H1 (cell line): ENCODE results near the gene EIPR1. TPM values are rescaled to one million over a fixed set of nuclear protein-coding genes. Genes with fewer than 3 reads are reported as not detected.

Experiments used
- CTCF ChIA-PET: fragments of 300-600 bp; sonication (Branson Sonifier 250); formaldehyde crosslinking; loops from one replicate; lab custom pipeline; 2021; ENCODE audit not compliant: partially characterized antibody; lab: Charles Lee
- POLR2A ChIA-PET: fragments of 300-600 bp; sonication (Branson Sonifier 250); formaldehyde crosslinking; loops from one replicate; lab custom pipeline; 2021; ENCODE audit warnings: inconsistent platforms; ENCODE audit not compliant: partially characterized antibody; lab: Charles Lee
- DNase-seq, 2 experiments: peaks; one replicate each; pipeline versions ENCODE4 v3.0.0 to v3.0.0-alpha.2; 2010 to 2022; ENCODE audit warnings: low spot score in 2 of 2, low read depth in 1 of 2, mixed read lengths in 1 of 2
- FAIRE-seq: peaks from 2 replicates; lab custom pipeline; 2011; peaks lifted over from hg19 to GRCh38; lab: Jason Lieb, UNC
- H2AFZ ChIP-seq: 2 replicates; pipeline ENCODE4 v1.8.1; 2012; ENCODE audit warnings: low read length, inconsistent platforms
- H2AK5ac ChIP-seq: 2 replicates; pipeline ENCODE4 v1.6.1; 2013; ENCODE audit warnings: low read depth, low read length
- H2BK120ac ChIP-seq: replicated peaks from 2 replicates; pipeline ENCODE3; 2013; ENCODE audit warnings: low read depth, low read length, inconsistent platforms
- H2BK12ac ChIP-seq: 2 replicates; pipeline ENCODE4 v1.6.1; 2013; ENCODE audit warnings: low read depth, low read length
- H2BK15ac ChIP-seq: 2 replicates; pipeline ENCODE4 v1.6.1; 2013; ENCODE audit warnings: low read length
- H2BK20ac ChIP-seq: 2 replicates; pipeline ENCODE4 v1.6.1; 2013; ENCODE audit warnings: low read length
- H2BK5ac ChIP-seq: 2 replicates; pipeline ENCODE4 v1.6.1; 2013; ENCODE audit warnings: low read depth, low read length
- H3K14ac ChIP-seq: 2 replicates; pipeline ENCODE4 v1.6.1; 2013; ENCODE audit warnings: inconsistent platforms; ENCODE audit not compliant: insufficient read length
- H3K18ac ChIP-seq: 2 replicates; pipeline ENCODE4 v1.6.1; 2013; ENCODE audit warnings: low read length; ENCODE audit errors: extremely low read depth
- H3K23ac ChIP-seq: 2 replicates; pipeline ENCODE4 v1.6.1; 2013; ENCODE audit warnings: inconsistent platforms; ENCODE audit not compliant: insufficient read length
- H3K23me2 ChIP-seq: 2 replicates; pipeline ENCODE4 v1.6.1; 2013; ENCODE audit warnings: low read depth, low read length
- H3K27ac ChIP-seq: 2 replicates; pipeline ENCODE4 v1.6.1; 2011; ENCODE audit warnings: low read depth, low read length, inconsistent platforms
- H3K27me3 ChIP-seq, 4 experiments: replicated peaks in 1 of 4; 1 replicate in 1 of 4; 2 replicates in 3 of 4; pipeline versions ENCODE4 v1.6.1 to v1.8.1; 2011 to 2013; ENCODE audit warnings: low read length in 3 of 4, mild to moderate bottlenecking in 3 of 4, inconsistent platforms in 2 of 4, mixed read lengths in 2 of 4, moderate library complexity in 1 of 4; ENCODE audit not compliant: control insufficient read depth in 3 of 4, insufficient read depth in 3 of 4; ENCODE audit errors: extremely low read depth in 1 of 4
- H3K36me3 ChIP-seq, 4 experiments: 2 replicates each; pipeline versions ENCODE4 v1.6.1 to v1.8.1; 2011 to 2013; ENCODE audit warnings: mild to moderate bottlenecking in 4 of 4, low read length in 3 of 4, moderate library complexity in 2 of 4, control low read depth in 1 of 4, inconsistent platforms in 1 of 4; ENCODE audit not compliant: insufficient read depth in 4 of 4, control insufficient read depth in 2 of 4
- H3K4ac ChIP-seq: replicated peaks from 2 replicates; pipeline ENCODE3; 2013; ENCODE audit warnings: low read length, low read depth, mixed read lengths, inconsistent platforms; ENCODE audit not compliant: insufficient read length
- H3K4me1 ChIP-seq, 4 experiments: replicated peaks in 1 of 4; 1 replicate in 1 of 4; 2 replicates in 3 of 4; pipeline versions ENCODE4 v1.6.1 to v1.8.1; 2011 to 2013; ENCODE audit warnings: low read length in 3 of 4, inconsistent platforms in 2 of 4, mixed read lengths in 1 of 4; ENCODE audit not compliant: insufficient read depth in 4 of 4, control insufficient read depth in 3 of 4
- H3K4me2 ChIP-seq, 2 experiments: 2 replicates each; pipeline versions ENCODE4 v1.6.1 to v1.8.1; 2011 to 2013; ENCODE audit warnings: low read depth in 2 of 2, low read length in 2 of 2, control low read depth in 1 of 2, inconsistent platforms in 1 of 2, mild to moderate bottlenecking in 1 of 2; ENCODE audit not compliant: insufficient read depth in 1 of 2
- H3K4me3 ChIP-seq, 4 experiments: fragments of 200-600, 300-600 bp in 1 of 4; sonication (generic), shearing (Covaris generic), sonication (Bioruptor Twin) in 1 of 4; 2 replicates each; pipeline versions ENCODE4 v1.5.1 to v1.8.1; 2011 to 2016; ENCODE audit warnings: low read length in 4 of 4, low read depth in 3 of 4, control low read depth in 2 of 4, inconsistent platforms in 2 of 4, mild to moderate bottlenecking in 2 of 4, mixed read lengths in 1 of 4, moderate library complexity in 1 of 4; ENCODE audit not compliant: insufficient read depth in 2 of 4; ENCODE audit errors: extremely low read depth in 1 of 4
- H3K56ac ChIP-seq: replicated peaks from 2 replicates; pipeline ENCODE3; 2013; ENCODE audit warnings: low read depth, mild to moderate bottlenecking, mixed read lengths, low read length, inconsistent platforms; ENCODE audit not compliant: insufficient read length
- H3K79me1 ChIP-seq: 2 replicates; pipeline ENCODE4 v1.6.1; 2013; ENCODE audit warnings: low read depth, low read length, control low read depth
- H3K79me2 ChIP-seq, 2 experiments: 2 replicates each; pipeline versions ENCODE4 v1.6.1 to v1.8.1; 2012 to 2013; ENCODE audit warnings: low read length in 2 of 2, mild to moderate bottlenecking in 2 of 2, inconsistent platforms in 1 of 2; ENCODE audit not compliant: insufficient read depth in 2 of 2, control insufficient read depth in 1 of 2
- H3K9ac ChIP-seq, 4 experiments: replicated peaks in 1 of 4; 1 replicate in 1 of 4; 2 replicates in 3 of 4; pipeline versions ENCODE4 v1.6.1 to v1.8.1; 2011 to 2013; ENCODE audit warnings: low read depth in 3 of 4, low read length in 3 of 4, control low read depth in 2 of 4, mild to moderate bottlenecking in 2 of 4, moderate library complexity in 2 of 4, inconsistent platforms in 1 of 4; ENCODE audit errors: extremely low read depth in 1 of 4
- H3K9me3 ChIP-seq, 2 experiments: 2 replicates each; pipeline versions ENCODE4 v1.6.1 to v1.8.1; 2012 to 2013; ENCODE audit warnings: mild to moderate bottlenecking in 2 of 2, moderate library complexity in 2 of 2, control low read depth in 1 of 2, inconsistent platforms in 1 of 2, low read depth in 1 of 2, low read length in 1 of 2, mixed read lengths in 1 of 2; ENCODE audit not compliant: insufficient read depth in 2 of 2
- H4K20me1 ChIP-seq, 2 experiments: replicated peaks in 1 of 2; 2 replicates each; pipeline versions ENCODE3 to v1.8.1; 2011 to 2013; ENCODE audit warnings: inconsistent platforms in 2 of 2, low read length in 2 of 2, mild to moderate bottlenecking in 1 of 2; ENCODE audit not compliant: insufficient read depth in 2 of 2, control insufficient read depth in 1 of 2
- H4K5ac ChIP-seq: 2 replicates; pipeline ENCODE4 v1.6.1; 2013; ENCODE audit warnings: low read length, low read depth, mixed read lengths, inconsistent platforms; ENCODE audit not compliant: insufficient read length
- H4K8ac ChIP-seq: 2 replicates; pipeline ENCODE4 v1.8.0; 2013; ENCODE audit warnings: mild to moderate bottlenecking, moderate library complexity, low read length, inconsistent platforms; ENCODE audit not compliant: insufficient read depth; ENCODE audit errors: extremely low read depth
- H4K91ac ChIP-seq: replicated peaks from 2 replicates; pipeline ENCODE3; 2013; ENCODE audit warnings: low read length, mixed read lengths, inconsistent platforms; ENCODE audit not compliant: insufficient read length
- RFX5 ChIP-seq: IDR thresholded peaks from 2 replicates; pipeline ENCODE4 v1.6.1; 2011; ENCODE audit warnings: low read depth, low read length, improper control_type of control experiment, borderline replicate concordance
- WGBS, 2 experiments: shearing (Covaris generic) in 1 of 2; methylation state at CpG; one replicate each; pipeline versions ENCODE4 v1.1.6 to v1.1.7; 2013 to 2015; ENCODE audit warnings: low lambda C conversion rate in 2 of 2, mixed read lengths in 2 of 2, inconsistent platforms in 1 of 2, low coverage in 1 of 2, missing lambda C conversion rate in 1 of 2; ENCODE audit not compliant: insufficient replicate concordance in 2 of 2, insufficient coverage in 1 of 2, insufficient read length in 1 of 2; ENCODE audit errors: extremely low coverage in 1 of 2, missing lambda C conversion rate in 1 of 2; 5-methylcytosine and 5-hydroxymethylcytosine counted together
- polyA plus RNA-seq, 7 experiments: library from polyadenylated mRNA; depleted of rRNA in 3 of 7; stranded (reverse) in 5 of 7; unstranded in 2 of 7; fragments of >200 nt in 5 of 7; fragments of 200-250 nt in 2 of 7; gene quantifications; 1 replicate in 5 of 7; 2 replicates in 1 of 7; 4 replicates in 1 of 7; pipeline versions ENCODE4 v1.2.1 to v1.2.3, GENCODE V29; 2011 to 2013; ENCODE audit warnings: missing spikeins in 2 of 7, mixed read lengths in 2 of 7
- total RNA-seq: library from RNA; stranded (reverse); fragmentation: NEBNext Ultra II Directional; extraction: Animal tissue kit (Norgen Biotek cat#: 25700); gene quantifications from 2 replicates; pipeline ENCODE4 v1.2.1, GENCODE V29; 2021

The EIPR1 gene
- total and polyA plus RNA-seq, 2 of the 8 experiments (the other 6 are each of a cell fraction or from before 2014, with no cell fraction given), result 26.3 to 56.4 TPM

- no peak overlapping the region for H3K4ac ChIP-seq
- CTCF ChIA-PET, result no interaction called here
- H3K56ac ChIP-seq, result no peak overlapping the region
- H3K27ac ChIP-seq, result no peak overlapping the region
- H2BK5ac ChIP-seq, result no peak overlapping the region
- no peak overlapping the region for H2BK20ac ChIP-seq
- WGBS, 2 experiments, result 90% methylated on average over 31 of the region's 31 CpGs; no CpG with 5 or more reads in 1 of the 2 experiments
- H3K18ac ChIP-seq, result no peak overlapping the region
- no peak overlapping the region for H2BK12ac ChIP-seq
- DNase-seq (no peak), FAIRE-seq (no peak)
- H3K23ac ChIP-seq, result no peak overlapping the region
- H3K79me1 ChIP-seq, result peaks cover 11% of the 10 kb centered on the region
- no peak overlapping the region for H2AK5ac ChIP-seq
- no peak overlapping the region for H2BK120ac ChIP-seq
- no peaks in the 10 kb centered on the region for H3K4me1 ChIP-seq
- H3K4me3 ChIP-seq, result no peak overlapping the region
- no peak overlapping the region for H4K91ac ChIP-seq
- no peak overlapping the region for H2AFZ ChIP-seq
- H3K79me2 ChIP-seq, result peaks cover 0 to 5% of the 10 kb centered on the region in 2 experiments; a peak in 2 of 4 replicates
- no peaks in the 10 kb centered on the region for H3K9me3 ChIP-seq
- no peak for TF ChIP-seq RFX5
- TF ChIP-seq, all 59 proteins: peak for 0
- no peak overlapping the region for H3K4me2 ChIP-seq
- H4K8ac ChIP-seq, result no peak overlapping the region; the same call in none of the 2 replicates
- peaks cover 0 to 4% of the 10 kb centered on the region in 2 experiments for H4K20me1 ChIP-seq
- no peaks in the 10 kb centered on the region for H3K23me2 ChIP-seq
- H4K5ac ChIP-seq, result no peak overlapping the region
- no peak overlapping the region; a peak in 1 of 7 replicates for H3K9ac ChIP-seq
- H2BK15ac ChIP-seq, result no peak overlapping the region
- POLR2A ChIA-PET, result interaction anchor here (0.6 kb wide), 1 partner anchor 16 kb away, joined by 3 read pairs; no protein-coding TSS in a partner anchor
- peaks cover 0 to 1% (median 0%) of the 10 kb centered on the region in 4 experiments; a peak in 1 of 7 replicates for H3K27me3 ChIP-seq
- H3K36me3 ChIP-seq, result peaks cover 5 to 23% (median 13%) of the 10 kb centered on the region in 4 experiments; a peak in 6 of 8 replicates
- no peak overlapping the region for H3K14ac ChIP-seq
Measured at GRCh38 chr2:3388412-3388738, 10.8 kb upstream of the EIPR1 start.
